IPS-20b (cell line): Measurements from ENCODE around the gene ADGRL3.

ENCODE experiments used
- H3K27ac ChIP-seq: one replicate; pipeline ENCODE4 v1.5.1; 2013; ENCODE audit warnings: low read length
- H3K27me3 ChIP-seq: 2 replicates; pipeline ENCODE4 v1.6.1; 2013; ENCODE audit warnings: mild to moderate bottlenecking, low read length, inconsistent platforms; ENCODE audit not compliant: insufficient read depth
- H3K36me3 ChIP-seq: 2 replicates; pipeline ENCODE4 v1.6.1; 2013; ENCODE audit warnings: low read depth, mild to moderate bottlenecking, inconsistent platforms, low read length, moderate library complexity; ENCODE audit not compliant: insufficient read depth
- H3K4me1 ChIP-seq: 2 replicates; pipeline ENCODE4 v1.6.1; 2013; ENCODE audit warnings: mild to moderate bottlenecking, control low read depth, inconsistent platforms, low read length, moderate library complexity; ENCODE audit not compliant: insufficient read depth
- H3K4me3 ChIP-seq: 2 replicates; pipeline ENCODE4 v1.5.1; 2013; ENCODE audit warnings: mild to moderate bottlenecking, low read length, inconsistent platforms
- H3K9ac ChIP-seq: 2 replicates; pipeline ENCODE4 v1.6.1; 2013; ENCODE audit warnings: low read depth, mild to moderate bottlenecking, inconsistent platforms, low read length, moderate library complexity
- H3K9me3 ChIP-seq: 2 replicates; pipeline ENCODE4 v1.6.1; 2013; ENCODE audit warnings: mild to moderate bottlenecking, low read depth, low read length, inconsistent platforms; ENCODE audit not compliant: insufficient read depth

The ADGRL3 gene

DNA sequence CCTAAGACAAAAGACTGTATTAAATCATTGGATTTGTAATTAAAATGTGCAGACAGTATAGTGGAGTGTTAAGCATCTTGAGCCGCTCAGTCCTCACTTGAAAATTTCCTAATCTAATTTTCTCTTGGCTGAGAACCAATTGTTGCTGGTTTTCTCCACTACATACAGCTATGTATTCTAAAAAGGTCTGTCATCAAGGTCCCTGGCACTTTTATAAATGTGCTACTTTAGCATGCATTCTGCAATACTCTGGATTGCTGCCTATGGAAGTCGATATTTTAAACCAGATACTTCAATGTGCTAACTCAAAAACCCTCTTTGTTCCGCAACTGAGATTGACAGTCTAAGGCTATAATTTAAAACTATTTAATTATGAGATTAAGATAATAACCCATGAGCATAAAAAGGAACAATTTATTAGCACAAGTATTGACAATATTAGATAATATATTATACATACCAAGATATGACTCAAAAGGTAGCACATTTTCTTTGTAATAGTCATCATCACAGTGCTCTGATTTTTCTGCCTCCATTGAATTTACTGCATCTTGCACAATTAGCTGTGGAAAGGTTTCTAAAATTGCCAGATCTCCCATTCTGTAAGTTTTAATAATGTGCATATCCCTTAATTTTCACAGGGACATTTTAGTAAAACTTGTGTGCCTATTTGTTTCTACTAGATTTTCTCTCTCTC lies 815.1 kb downstream of the ADGRL3 start:
- Histone ChIP-seq H3K4me3 (no peak overlapping the region), H3K36me3 (no peaks in the 10 kb centered on the region), H3K4me1 (no peaks in the 10 kb centered on the region), H3K27ac (no peak overlapping the region), H3K27me3 (no peaks in the 10 kb centered on the region), H3K9ac (no peak overlapping the region), H3K9me3 (no peaks in the 10 kb centered on the region)

GRCh38 chr4:62018537-62018936 lies 818.4 kb downstream of the ADGRL3 start:
- Histone ChIP-seq H3K9me3 (no peaks in the 10 kb centered on the region), H3K4me1 (no peaks in the 10 kb centered on the region), H3K27me3 (no peaks in the 10 kb centered on the region), H3K27ac (no peak overlapping the region), H3K4me3 (no peak overlapping the region), H3K9ac (no peak overlapping the region), H3K36me3 (no peaks in the 10 kb centered on the region)

- no peak overlapping the region for H3K4me3 ChIP-seq
- H3K27ac ChIP-seq = no peak overlapping the region
- H3K9ac ChIP-seq = no peak overlapping the region
- H3K4me1 ChIP-seq = no peaks in the 10 kb centered on the region
- no peaks in the 10 kb centered on the region for H3K27me3 ChIP-seq
- H3K36me3 ChIP-seq = no peaks in the 10 kb centered on the region
- no peaks in the 10 kb centered on the region for H3K9me3 ChIP-seq
Observed at GRCh38 chr4:62023633-62024032, 823.5 kb downstream of the ADGRL3 start.

DNA sequence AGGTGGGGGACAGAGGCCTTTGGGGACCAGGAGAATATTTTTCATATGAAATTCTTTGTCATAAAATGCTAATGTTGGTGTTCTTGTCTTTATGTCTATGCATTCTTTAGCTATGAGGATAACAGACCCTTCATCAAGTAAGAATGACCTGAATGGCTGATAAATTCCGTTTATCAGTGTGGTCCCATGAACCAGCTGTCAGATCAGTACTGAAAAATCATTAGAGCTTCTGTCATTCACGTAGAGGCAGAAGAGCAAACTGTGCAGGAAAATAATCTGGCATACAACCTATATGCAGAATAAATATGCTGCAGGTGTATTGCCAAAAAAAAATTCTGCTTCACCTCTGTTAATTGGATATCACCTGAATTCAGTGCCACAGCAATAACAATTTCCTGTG lies 828.6 kb downstream of the ADGRL3 start:
- Histone ChIP-seq H3K9me3 (no peaks in the 10 kb centered on the region), H3K27ac (no peak overlapping the region), H3K36me3 (no peaks in the 10 kb centered on the region), H3K9ac (no peak overlapping the region), H3K4me3 (no peak overlapping the region), H3K27me3 (no peaks in the 10 kb centered on the region), H3K4me1 (no peaks in the 10 kb centered on the region)

DNA sequence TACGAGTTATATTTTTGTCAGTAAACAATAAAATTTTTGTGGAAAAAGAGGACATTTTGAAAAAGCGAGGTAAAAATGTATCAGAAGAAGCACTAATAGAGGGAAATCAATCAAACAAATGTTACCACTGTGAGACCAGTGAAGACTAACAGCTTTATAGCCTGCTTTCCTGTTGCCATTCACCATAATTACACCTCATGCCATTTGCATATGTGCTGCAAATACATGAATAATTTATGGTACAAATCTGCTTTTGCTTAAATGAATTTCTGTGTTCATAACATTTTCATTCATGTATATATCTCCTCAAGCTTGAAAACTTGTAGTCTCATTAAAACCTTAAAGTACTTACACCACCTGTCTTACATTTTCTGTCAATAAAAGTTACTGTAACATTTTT lies 830.8 kb downstream of the ADGRL3 start:
- no peak overlapping the region for H3K9ac ChIP-seq
- no peaks in the 10 kb centered on the region for H3K27me3 ChIP-seq
- no peaks in the 10 kb centered on the region for H3K4me1 ChIP-seq
- no peak overlapping the region for H3K4me3 ChIP-seq
- H3K36me3 ChIP-seq = no peaks in the 10 kb centered on the region
- H3K27ac ChIP-seq = no peak overlapping the region
- no peaks in the 10 kb centered on the region for H3K9me3 ChIP-seq

DNA sequence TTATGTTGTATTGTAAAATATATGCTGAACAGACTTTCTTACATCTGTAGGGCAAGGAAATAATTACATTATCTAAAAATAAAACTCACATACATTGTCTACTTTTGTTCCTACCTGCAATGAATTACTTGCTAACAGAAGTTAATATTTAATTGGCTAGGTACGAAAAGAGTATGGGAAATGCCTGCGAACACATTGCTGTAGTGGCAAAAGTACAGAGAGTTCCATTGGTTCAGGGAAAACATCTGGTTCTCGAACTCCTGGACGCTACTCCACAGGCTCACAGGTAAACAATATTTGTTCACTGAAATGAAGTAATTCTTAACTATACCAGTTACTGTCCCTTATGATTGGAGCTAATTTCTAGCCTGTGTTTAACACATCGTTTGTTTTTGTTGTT lies 837.4 kb downstream of the ADGRL3 start:
- Histone ChIP-seq H3K4me3 (no peak overlapping the region), H3K36me3 (no peaks in the 10 kb centered on the region), H3K9me3 (no peaks in the 10 kb centered on the region), H3K9ac (no peak overlapping the region), H3K27ac (no peak overlapping the region), H3K27me3 (no peaks in the 10 kb centered on the region), H3K4me1 (no peaks in the 10 kb centered on the region)

DNA sequence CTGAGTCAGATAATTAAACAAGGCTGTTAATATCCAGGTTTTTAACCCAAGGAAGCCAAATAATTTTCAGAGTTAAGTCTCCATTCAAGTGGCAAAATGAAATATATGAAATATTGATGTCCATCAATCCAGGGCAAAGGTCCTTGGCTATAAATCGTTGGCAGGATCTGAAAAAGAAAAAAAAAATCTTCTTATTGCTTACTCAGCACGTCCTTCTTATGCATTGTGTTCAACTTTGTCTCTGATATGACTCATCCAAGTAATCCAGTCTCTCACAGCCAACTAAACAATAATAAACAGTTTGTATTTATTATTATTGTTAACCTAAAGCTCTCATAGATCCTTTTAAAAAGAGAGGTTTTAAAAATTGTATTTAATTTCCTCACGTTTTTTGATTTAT lies 851.2 kb downstream of the ADGRL3 start:
- Histone ChIP-seq H3K9ac (no peak overlapping the region), H3K36me3 (no peaks in the 10 kb centered on the region), H3K4me1 (no peaks in the 10 kb centered on the region), H3K9me3 (no peaks in the 10 kb centered on the region), H3K27me3 (no peaks in the 10 kb centered on the region), H3K4me3 (no peak overlapping the region), H3K27ac (no peak overlapping the region)

DNA sequence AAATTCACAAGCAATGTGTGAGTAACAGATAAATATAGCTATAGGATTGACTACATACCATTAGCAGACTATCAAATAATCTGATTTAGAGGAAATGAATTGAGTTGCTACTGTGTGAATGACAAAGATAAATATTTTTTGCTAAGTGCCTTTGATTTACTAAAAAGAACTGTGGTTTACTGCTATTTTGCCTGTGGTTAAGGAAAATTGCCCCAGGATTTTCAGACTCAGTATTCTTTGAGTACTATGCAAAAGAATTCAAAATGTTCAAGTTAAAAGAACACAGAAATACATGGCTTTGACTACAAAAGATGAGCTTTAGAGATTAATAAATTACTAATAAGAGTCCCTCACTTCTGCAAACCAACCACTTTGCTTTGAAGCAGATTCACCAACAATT lies 853.8 kb downstream of the ADGRL3 start:
- no peaks in the 10 kb centered on the region for H3K36me3 ChIP-seq
- no peak overlapping the region for H3K9ac ChIP-seq
- H3K27me3 ChIP-seq = no peaks in the 10 kb centered on the region
- H3K27ac ChIP-seq = no peak overlapping the region
- H3K4me3 ChIP-seq = no peak overlapping the region
- H3K9me3 ChIP-seq = no peaks in the 10 kb centered on the region
- H3K4me1 ChIP-seq = peaks cover 5% of the 10 kb centered on the region; the same call in 1 of the 2 replicates

GRCh38 chr4:62057031-62057430 lies 856.9 kb downstream of the ADGRL3 start:
- no peak overlapping the region for H3K4me3 ChIP-seq
- H3K9ac ChIP-seq = no peak overlapping the region
- peaks cover 14% of the 10 kb centered on the region for H3K4me1 ChIP-seq
- no peak overlapping the region for H3K27ac ChIP-seq
- H3K9me3 ChIP-seq = no peaks in the 10 kb centered on the region
- H3K27me3 ChIP-seq = no peaks in the 10 kb centered on the region
- no peaks in the 10 kb centered on the region for H3K36me3 ChIP-seq

- Histone ChIP-seq H3K9ac (no peak overlapping the region), H3K4me3 (no peak overlapping the region), H3K9me3 (no peaks in the 10 kb centered on the region), H3K27me3 (no peaks in the 10 kb centered on the region), H3K4me1 (peaks cover 23% of the 10 kb centered on the region), H3K27ac (no peak overlapping the region), H3K36me3 (no peaks in the 10 kb centered on the region)
Observed at GRCh38 chr4:62058571-62058970, 858.4 kb downstream of the ADGRL3 start.

DNA sequence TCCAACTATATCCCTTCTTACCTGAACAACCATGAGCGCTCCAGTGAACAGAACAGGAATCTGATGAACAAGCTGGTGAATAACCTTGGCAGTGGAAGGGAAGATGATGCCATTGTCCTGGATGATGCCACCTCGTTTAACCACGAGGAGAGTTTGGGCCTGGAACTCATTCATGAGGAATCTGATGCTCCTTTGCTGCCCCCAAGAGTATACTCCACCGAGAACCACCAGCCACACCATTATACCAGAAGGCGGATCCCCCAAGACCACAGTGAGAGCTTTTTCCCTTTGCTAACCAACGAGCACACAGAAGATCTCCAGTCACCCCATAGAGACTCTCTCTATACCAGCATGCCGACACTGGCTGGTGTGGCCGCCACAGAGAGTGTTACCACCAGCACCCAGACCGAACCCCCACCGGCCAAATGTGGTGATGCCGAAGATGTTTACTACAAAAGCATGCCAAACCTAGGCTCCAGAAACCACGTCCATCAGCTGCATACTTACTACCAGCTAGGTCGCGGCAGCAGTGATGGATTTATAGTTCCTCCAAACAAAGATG lies 870.2 kb downstream of the ADGRL3 start:
- Histone ChIP-seq H3K27ac (no peak overlapping the region), H3K9me3 (no peaks in the 10 kb centered on the region), H3K4me1 (peaks cover 30% of the 10 kb centered on the region; the same call in 1 of the 2 replicates), H3K27me3 (no peaks in the 10 kb centered on the region), H3K9ac (no peak overlapping the region), H3K36me3 (no peaks in the 10 kb centered on the region), H3K4me3 (no peak overlapping the region)

DNA sequence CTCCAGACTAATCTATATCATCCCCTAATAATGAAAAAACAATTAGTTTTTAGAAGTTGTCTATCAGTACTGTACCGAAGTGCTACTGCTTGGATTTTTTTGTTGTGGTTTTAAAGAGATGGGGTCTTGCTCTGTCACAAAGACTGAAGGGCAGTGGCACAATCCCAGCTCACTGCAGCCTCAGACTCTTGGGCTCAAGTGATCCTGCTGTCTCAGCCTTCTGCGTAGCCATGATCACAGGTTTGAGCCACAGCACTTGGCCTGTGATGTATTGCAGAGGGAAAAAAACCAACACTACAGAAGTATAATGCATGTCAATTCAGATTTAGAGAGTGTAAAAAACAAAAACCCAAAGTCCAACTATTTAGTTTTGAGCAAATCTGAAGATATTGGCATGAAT lies 875.0 kb downstream of the ADGRL3 start:
- Histone ChIP-seq H3K27ac (no peak overlapping the region), H3K4me3 (no peak overlapping the region), H3K9ac (no peak overlapping the region), H3K27me3 (no peaks in the 10 kb centered on the region), H3K9me3 (no peaks in the 10 kb centered on the region), H3K36me3 (no peaks in the 10 kb centered on the region), H3K4me1 (peaks cover 30% of the 10 kb centered on the region; the same call in 1 of the 2 replicates)
